NB4 (cell line): ENCODE data around the gene ARHGAP45.

Source experiments
- MYC ChIP-seq: IDR thresholded peaks from 2 replicates; pipeline ENCODE4 v1.6.1; 2011; ENCODE audit warnings: low read depth, low read length
- POLR2A ChIP-seq: IDR thresholded peaks from 2 replicates; pipeline ENCODE4 v1.6.1; 2011; ENCODE audit warnings: mild to moderate bottlenecking; ENCODE audit not compliant: insufficient read length; ENCODE audit errors: extremely low read depth
- TF ChIP-seq, protein P1 (sequence below): IDR thresholded peaks from one replicate; pipeline ENCODE4 v1.5.1; 2012; ENCODE audit warnings: low read depth, low read length
- TF ChIP-seq, protein P2 (sequence below): IDR thresholded peaks from 2 replicates; pipeline ENCODE4 v1.6.1; 2011; ENCODE audit warnings: low read depth, low read length

DNA sequence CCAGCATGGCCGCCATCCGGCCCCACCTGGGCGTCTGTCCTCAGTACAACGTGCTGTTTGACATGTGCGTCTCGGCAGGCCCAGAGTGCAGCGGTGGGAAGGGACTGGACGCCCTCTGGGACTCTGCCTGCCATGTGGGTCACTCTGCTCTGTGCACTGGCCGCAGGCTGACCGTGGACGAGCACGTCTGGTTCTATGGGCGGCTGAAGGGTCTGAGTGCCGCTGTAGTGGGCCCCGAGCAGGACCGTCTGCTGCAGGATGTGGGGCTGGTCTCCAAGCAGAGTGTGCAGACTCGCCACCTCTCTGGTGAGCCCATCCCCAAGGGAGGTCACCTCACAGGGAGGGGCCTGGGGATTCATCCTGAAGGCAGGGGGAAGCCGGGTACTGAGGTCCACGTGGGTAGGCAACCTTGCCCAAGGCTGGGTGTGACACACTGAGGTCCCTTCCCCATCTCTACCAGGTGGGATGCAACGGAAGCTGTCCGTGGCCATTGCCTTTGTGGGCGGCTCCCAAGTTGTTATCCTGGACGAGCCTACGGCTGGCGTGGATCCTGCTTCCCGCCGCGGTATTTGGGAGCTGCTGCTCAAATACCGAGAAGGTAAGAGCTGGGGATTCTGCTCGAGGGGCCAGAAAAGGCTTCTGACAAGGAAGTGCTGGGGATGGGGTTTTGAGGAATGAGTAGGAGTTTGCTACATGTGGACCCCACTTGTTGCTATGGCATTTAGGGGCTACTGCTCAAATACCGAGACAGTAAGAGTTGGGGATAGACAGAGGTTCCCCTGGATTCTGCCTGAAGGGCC is 15.8 kb upstream of the ARHGAP45 start:
- TF ChIP-seq, protein P1, sequence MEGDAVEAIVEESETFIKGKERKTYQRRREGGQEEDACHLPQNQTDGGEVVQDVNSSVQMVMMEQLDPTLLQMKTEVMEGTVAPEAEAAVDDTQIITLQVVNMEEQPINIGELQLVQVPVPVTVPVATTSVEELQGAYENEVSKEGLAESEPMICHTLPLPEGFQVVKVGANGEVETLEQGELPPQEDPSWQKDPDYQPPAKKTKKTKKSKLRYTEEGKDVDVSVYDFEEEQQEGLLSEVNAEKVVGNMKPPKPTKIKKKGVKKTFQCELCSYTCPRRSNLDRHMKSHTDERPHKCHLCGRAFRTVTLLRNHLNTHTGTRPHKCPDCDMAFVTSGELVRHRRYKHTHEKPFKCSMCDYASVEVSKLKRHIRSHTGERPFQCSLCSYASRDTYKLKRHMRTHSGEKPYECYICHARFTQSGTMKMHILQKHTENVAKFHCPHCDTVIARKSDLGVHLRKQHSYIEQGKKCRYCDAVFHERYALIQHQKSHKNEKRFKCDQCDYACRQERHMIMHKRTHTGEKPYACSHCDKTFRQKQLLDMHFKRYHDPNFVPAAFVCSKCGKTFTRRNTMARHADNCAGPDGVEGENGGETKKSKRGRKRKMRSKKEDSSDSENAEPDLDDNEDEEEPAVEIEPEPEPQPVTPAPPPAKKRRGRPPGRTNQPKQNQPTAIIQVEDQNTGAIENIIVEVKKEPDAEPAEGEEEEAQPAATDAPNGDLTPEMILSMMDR: no peak
- TF ChIP-seq POLR2A: no peak
- TF ChIP-seq, protein P2, sequence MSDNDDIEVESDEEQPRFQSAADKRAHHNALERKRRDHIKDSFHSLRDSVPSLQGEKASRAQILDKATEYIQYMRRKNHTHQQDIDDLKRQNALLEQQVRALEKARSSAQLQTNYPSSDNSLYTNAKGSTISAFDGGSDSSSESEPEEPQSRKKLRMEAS: no peak
- no peak for TF ChIP-seq MYC
